NCI-H128 (cell line): Measurements from ENCODE around the gene PLA2G4F.

ENCODE experiments used
- DNase-seq: peaks from one replicate; lab custom pipeline; 2025; ENCODE audit not compliant: unreplicated experiment; lab: John Stamatoyannopoulos, UW

Gene PLA2G4F, protein sequence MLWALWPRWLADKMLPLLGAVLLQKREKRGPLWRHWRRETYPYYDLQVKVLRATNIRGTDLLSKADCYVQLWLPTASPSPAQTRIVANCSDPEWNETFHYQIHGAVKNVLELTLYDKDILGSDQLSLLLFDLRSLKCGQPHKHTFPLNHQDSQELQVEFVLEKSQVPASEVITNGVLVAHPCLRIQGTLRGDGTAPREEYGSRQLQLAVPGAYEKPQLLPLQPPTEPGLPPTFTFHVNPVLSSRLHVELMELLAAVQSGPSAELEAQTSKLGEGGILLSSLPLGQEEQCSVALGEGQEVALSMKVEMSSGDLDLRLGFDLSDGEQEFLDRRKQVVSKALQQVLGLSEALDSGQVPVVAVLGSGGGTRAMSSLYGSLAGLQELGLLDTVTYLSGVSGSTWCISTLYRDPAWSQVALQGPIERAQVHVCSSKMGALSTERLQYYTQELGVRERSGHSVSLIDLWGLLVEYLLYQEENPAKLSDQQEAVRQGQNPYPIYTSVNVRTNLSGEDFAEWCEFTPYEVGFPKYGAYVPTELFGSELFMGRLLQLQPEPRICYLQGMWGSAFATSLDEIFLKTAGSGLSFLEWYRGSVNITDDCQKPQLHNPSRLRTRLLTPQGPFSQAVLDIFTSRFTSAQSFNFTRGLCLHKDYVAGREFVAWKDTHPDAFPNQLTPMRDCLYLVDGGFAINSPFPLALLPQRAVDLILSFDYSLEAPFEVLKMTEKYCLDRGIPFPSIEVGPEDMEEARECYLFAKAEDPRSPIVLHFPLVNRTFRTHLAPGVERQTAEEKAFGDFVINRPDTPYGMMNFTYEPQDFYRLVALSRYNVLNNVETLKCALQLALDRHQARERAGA

DNA sequence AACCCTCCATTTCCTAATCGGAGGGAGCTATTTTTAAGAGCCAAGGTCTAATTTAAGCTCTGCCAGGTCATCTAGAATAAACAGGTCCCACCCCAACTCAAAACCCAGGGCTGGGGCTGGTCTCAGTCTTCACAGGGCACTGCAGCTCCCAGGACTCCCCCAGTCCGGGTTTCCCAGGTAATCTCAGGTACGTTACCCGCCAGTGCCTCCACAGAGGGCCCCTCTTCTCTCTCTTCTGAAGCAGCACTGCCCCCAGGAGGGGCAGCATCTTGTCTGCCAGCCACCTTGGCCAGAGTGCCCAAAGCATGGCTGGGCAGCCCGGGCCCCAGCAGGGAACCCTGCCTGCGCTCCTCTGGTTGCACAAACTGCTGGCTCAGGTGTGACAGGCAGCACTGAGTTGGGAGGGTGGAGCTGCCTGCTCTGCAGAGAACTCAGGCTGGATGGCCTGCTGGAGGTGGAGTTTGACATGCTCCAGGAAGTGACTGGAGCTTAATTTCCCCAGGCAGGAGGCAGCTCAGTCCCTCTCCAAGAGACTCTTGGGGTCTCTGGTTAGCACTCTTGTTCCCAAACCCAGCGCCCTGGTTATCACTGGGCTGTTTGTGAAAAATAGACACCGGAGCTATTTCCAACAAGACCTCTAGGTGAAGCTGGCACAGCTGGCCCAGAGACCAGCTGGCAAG is at the start of gene PLA2G4F:
PLA2G4F (minus strand) TSS at position 394 of the 680 bp plus-strand sequence; CDS start at position 307, 87 bp downstream.
- no peak for DNase-seq

DNA sequence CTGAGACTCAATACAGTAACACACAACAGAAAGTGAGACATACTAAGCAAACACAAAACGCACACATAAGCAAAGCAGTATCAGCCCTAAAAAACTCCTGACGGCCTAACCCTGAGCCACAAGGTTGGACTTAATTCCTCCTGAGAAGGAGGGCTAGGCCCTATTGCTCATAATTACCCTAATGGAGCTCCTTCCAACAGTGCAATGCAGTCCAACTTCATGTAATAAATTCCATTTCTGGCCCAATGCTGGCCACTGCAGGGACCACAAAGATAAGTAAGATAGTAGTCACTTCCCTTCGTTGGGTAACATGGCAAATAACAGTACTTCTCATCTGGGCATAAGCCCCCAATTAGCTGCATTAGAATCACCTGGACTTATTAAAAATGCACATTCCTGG is 47.5 kb upstream of the PLA2G4F start:
- no peak for DNase-seq

DNA sequence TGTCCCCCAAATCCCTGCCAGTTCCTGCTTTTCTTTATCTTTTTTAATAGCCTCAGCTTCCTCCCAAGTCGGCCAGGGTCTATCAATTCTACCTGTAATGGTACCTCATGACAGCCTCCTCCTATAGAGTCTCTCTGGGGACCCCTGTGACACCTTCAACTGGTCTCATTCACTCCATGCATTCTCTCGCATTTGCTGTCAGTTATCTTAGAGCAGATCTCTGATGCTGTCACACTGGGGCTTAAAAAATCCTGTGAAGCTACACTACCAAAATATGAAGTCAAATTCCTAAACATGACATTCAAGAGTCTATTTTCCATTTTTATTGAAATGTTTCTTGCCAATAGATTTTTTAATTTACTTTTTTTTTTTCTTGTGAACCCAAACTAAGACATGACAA is 46.2 kb upstream of the PLA2G4F start:
- no peak for DNase-seq

DNA sequence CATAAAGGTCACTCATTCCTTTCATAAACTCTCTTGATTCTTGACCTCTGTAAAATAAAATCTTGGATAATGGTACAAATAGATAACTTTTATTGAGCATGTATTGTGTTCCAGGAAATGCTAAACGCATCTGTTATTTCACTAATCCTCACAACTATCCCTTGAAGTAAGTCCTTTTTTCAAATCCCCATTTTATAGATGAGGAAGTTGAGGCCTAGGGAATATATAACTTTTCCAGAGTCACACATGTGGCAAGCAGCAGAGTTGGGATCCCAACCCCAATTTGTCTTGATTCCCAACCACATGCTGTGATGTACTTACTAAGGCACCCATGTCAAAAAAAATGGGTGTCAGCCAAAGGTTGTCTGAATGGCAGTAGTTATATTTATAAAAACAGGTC is 45.4 kb upstream of the PLA2G4F start:
- no peak for DNase-seq

DNA sequence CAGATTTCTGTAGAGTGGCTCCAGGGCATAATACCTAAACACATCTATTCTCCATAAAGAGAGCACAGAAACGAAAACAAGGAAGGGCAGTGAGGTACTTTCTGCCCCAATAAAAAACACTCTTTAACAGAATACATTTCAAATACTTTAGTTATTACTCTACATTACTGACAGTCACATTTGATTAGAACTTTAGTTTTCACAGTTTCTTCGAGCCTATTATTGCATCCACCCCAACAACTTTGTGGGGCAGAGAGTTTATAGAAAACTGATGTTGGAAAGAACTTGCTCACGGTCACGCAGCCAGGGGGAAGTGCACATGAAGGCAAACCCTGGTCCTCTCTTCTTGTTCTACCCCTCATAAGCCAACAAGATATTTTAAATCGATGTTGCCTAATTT is 42.7 kb upstream of the PLA2G4F start:
- DNase-seq, result no peak

DNA sequence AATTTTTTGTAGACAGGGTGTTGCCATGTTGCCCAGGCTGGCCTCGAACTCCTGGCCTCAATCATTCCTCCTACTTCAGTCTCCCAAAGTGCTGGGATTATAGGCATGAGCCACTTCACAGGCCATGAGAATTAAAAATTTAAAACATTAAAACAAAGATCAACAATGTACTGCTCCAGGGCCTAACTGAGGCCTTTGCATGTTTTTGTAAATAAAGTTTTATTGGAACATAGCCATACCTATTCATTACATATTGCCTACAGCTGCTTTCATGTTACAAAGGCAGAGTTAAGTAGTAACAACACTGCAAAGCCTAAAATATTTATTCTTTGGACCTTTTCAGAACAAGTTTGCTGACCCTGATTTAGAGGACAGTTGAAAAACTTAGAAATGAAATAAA is 42.1 kb upstream of the PLA2G4F start:
- no peak for DNase-seq

DNA sequence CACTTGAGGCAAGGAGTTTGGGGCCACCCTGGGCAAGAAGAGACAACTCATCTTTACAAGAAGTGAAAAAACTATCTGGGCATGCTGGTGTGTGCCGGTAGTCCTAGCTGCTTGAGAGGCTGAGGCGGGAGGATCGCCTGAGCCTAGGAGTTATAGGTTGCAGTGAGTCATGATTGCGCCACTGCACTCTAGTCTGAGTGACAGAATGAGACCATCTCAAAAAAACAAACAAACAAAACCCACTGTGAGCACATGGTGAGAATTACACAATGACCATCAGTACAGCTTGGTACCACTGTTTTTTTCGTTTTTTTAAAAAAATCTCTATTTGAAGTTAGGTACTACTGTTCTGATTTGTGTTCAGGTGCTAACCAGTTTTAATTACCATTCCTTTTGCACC is 38.1 kb upstream of the PLA2G4F start:
- no peak for DNase-seq

DNA sequence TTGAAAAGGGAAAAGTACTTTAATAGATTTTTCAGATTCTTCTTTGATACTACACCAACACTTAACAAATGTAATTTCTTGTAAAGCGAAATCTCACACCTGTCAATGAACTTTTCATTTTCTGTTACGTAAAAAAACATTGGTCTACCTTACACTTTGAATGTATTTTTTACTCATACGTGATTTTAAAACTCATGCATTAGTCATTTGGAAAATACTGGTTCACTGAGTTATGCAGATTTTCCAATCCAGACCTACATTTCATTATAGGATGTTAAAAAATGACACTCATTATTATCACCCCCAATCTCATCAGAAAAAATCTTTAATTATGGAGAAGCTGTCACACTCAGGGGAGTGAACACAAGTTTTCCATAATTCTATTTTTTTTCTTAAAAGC is 36.9 kb upstream of the PLA2G4F start:
- DNase-seq, result no peak

DNA sequence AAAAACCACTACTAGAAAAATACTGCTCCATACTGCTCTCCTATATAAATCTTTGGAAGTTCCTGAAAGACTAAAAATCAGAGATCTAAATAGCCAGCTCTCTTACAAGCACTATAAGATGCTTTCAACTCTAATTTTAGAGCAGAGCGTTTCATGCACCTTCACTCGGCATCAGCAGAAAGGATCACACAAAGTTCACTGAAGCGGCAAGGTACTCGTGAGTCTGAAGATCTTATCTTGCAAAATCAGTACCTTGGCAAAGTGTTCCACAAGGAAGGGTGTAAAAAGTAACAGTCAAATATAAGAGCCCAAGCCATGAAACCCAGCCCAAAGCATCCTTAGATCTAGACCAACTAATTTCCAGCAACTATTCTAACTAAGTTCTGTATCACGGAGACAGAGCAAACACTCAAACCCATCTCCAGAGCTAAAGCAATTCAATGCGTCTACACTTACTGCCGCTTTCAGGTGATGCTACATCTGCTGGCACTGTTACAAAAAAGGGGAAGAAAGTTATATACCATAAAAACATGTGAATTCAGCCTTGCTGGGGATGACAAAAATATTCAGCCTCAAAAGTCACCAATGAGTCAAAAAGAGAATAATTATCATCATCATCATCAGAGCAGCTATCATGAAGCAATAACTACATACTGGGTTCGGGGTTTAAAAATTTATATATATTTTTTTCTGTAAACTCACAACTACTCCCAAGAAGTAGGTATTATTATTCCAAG is 35.3 kb upstream of the PLA2G4F start:
- no peak for DNase-seq

DNA sequence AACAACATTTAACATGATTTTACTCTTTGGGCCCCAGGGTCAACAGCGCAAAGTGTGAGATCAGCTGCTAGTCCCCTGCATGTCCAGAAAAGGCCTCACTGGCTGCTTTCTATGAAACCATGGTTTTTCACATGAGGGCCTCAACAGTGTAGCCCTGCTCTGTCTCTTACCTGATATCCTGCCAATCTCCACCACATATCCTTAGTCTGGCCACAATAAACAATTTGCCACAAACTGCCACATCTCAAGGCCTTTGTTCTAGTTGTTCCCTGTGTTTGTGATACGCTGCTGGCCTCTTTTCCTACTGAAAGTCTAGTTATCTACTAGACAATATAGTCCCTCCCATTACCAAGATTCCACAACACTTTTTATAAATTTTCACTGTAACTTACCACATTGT is 33.9 kb upstream of the PLA2G4F start:
- DNase-seq, result no peak

DNA sequence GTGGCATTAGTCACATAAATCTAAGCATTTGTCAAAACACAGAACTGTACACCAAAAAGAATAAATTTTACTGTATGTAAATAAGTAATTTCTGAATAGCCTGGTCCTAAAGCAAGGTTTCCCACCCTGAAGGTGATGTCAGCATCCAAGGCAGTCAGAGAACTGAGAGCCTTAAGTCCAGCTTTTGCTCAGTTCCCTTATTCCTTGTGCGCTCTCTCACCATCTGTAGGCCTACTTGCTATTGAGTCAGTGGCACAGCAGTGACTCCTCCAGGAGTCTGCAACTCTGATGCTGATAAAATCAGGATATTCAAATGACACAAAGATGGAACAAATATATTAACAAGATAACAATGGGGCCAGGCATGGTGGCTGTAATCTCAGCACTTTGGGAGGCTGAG is 29.4 kb upstream of the PLA2G4F start:
- DNase-seq, result no peak

DNA sequence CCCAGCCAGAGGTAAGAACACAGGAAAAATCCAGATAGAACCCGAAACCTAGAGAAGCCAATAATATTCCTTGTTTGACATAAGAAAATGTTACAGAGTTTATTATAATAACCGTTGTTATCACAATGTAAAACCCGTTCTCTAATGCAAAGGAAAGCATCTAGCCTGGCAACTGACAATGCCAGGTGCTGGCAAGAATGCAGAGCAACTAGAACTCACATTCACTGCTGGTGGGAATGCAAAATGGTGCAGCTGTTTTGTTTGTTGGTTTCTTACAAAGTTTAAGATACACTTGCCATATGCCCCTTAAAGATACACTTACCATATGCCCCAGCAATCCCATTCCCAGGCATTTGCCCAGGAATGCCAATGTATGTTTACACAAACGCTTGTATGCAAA is 28.3 kb upstream of the PLA2G4F start:
- no peak for DNase-seq

DNA sequence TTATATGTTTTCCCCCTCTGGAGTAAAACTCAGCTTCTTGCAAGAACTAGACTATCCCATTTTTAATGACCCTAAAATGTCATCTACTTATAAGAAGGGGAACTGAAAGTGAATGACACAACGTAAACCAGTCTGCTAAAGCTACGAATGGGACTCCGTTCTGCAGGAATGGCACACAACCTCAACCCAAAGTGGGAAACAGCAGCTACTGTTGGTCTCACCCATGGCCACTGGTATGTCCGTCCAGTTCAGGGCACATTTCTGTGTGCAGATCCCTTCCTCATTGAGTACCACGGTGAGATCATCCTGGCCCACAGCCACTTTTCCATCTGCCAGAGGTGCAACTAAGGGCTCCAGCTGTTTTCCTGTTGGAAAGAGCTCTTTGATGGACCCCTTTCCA is 27.9 kb upstream of the PLA2G4F start:
- no peak for DNase-seq

DNA sequence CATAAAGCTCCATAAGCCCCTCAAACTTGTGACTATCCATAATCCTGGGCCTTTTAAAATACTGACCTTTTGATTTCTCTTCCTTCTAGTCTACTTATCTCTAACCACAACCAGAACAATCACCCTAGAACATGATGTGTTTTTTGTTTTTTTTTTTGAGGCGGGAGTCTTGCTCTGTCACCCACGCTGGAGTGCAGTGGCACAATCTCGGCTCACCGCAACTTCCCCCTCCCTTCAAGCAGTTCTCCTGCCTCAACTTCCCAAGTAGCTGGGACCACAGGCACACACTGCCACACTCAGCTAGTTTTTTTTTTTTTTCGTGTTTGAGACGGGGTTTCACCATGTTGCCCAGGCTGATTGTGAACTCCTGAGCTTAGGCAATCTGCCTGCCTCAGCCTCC is 26.5 kb upstream of the PLA2G4F start:
- DNase-seq, result no peak

DNA sequence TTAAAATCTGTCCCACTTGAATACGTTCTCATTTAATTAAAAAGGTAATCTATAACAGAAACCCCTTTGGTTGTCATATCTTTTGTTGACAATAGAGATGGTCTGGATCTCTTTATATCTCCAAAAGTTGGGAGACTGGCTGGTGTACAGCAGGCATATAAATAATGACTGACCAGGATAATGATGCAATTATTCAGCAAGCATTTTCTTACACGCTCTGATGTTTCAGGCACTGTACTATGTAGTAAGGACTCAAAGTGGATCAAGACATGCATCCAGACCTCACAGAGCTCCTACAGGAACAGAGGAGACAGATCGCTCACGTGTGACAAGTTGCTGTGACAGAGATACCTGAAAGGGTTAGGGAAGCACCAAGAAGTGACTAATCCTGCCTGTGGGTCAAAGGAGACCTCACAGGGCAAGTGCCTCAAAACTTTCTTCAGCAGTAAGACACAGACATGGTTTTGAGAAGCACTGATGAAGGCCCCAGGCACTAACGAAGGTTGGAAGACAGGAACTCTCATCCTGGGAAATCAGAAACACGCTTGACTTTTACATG is 26.0 kb upstream of the PLA2G4F start:
- no peak for DNase-seq

DNA sequence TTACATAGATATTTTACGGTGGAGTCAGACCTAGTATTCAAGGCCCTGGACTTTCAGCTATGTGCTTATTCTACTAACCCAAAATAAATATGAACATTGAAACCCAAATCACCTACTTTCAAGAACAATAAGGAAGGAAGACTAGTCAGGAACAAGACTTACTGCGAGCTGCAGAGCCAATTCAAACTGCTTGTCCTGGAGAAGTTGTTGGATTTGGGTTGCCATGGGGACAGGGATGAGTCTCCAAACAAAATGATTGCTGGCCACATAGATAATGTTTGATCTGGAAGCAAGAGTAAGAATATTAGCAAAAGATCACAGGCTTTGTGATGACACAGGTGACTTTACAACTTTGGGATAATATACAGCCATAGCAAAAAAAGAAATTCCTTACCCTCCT is 21.6 kb upstream of the PLA2G4F start:
- no peak for DNase-seq

DNA sequence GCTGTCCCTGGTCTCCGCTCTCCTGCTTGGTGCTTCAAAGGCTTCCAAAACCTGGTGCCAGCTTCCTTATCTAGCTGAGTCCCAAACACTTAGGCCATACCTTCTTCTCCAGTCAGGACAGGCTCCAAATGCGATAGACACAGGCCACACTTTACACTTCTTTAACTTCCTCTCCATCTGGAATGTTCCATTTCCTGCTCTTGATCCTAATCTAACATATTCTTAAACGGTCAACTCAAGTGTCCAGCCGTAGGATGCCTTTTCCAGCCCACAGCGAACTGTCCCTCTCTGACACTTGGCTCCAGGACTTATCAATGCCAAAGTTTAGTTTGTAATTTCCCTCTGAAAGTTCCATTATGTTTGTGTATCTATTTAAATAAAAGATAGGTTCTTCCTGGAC is 19.2 kb upstream of the PLA2G4F start:
- no peak for DNase-seq

DNA sequence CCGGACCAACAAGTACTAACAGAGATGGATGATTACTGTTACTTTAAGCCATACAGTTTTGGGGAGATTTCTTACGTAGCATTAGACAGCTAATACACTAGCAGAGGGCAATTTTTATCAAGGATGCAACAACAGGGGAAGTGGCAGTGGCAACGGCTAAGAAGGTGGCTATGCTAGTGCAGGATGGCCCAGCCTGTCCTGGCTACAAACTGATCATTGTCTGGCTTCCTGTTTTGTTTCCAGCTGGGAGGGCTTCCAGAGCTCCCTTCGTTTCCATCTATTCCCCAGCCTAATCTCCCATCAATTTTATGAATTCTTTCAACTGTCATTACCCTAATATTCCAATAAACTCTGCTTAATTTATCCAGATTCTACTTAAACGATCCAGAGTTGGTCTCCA is 16.0 kb upstream of the PLA2G4F start:
- no peak for DNase-seq

DNA sequence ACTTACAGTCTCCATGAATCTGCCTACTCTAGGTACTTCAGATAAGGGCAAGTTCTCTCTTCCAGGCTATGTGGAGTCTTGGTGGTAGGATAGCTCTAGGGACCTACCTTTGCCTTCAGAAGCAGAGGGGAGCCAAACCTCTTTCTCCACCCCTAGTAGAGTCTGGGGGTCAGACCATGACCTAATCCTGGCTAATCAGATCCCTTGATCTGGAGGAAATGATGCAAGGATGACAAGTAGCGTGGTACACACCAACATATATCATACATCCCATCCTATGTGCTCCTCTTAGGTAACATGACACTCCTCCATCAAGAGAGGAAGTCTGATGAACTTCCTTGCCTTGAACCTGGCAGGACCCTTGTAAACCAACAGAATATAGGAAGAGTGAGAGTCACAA is 15.4 kb upstream of the PLA2G4F start:
- no peak for DNase-seq

DNA sequence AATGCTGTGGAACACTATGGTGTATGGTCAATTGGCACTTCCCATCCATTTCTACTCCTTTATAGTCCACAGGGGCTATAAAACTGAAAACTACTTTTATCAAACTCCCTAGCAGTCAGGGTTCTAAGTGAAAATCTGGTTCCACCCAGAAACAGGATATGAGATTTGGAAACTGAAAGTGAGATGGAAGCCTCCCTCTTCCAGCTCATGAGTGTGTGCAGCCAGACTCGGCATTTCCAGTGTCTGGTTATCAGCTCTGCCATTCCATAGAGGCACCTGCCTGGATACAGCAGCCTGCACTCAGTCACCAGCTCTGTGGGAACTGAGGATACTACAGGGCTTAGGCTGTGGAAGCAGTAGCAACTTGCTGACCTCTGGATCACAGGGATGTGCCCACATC is 14.7 kb upstream of the PLA2G4F start:
- no peak for DNase-seq
